ENCODE results near the gene FARS2. TPM values are rescaled to one million over a fixed set of nuclear protein-coding genes. Genes with fewer than 3 reads are reported as not detected.

FARS2 gene
- total and polyA plus RNA-seq, 2 donors (not counting 3 experiments of a cell fraction or from before 2014, with no cell fraction given): 20.2 to 20.5 TPM

DNA sequence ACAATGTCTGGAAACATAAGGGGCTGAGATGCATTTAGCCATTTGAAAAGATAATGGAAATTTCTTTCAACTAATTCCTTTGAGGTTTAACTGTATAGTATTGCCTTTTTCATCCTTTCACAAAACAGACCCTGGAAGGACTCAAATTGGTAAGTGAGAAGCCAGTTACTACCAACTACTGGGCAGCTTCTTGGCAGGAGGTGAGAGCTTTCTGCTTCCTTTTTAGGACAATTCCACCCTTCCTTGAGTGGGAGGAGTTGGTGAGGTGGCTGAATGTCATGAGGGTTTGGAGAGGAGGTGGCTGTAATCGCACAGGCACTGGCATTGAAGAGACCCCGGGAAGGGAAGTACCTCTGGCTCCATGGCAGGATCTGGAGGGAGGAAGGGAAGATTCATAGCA lies 404.4 kb downstream of the FARS2 start:
- Histone ChIP-seq H3K4me3 (replicated peaks in 1 of 3; ENCODE audit: insufficient read depth in 1 of 3, low read depth in 1 of 3, low read length in 3 of 3) (no peak overlapping the region), H3K9me3 (replicated peaks; ENCODE audit: control insufficient read depth, insufficient read depth, low read length) (no peaks in the 10 kb centered on the region), H3K9ac (replicated peaks; ENCODE audit: extremely low read depth, insufficient read depth, low read length) (no peak overlapping the region), H3K4me2 (ENCODE audit: insufficient read depth, low read length) (no peak overlapping the region), H3K27ac (ENCODE audit: insufficient read depth, low read depth, low read length) (no peak overlapping the region), H2AFZ (ENCODE audit: low read depth, low read length) (no peak overlapping the region), H3K36me3 (ENCODE audit: control insufficient read depth in 2 of 2, extremely low read depth in 1 of 2, insufficient read depth in 2 of 2, low read length in 2 of 2) (no peaks in the 10 kb centered on the region), H3K27me3 (ENCODE audit: control insufficient read depth in 2 of 2, insufficient read depth in 2 of 2, low read length in 2 of 2) (no peaks in the 10 kb centered on the region), H3K9me1 (replicated peaks; ENCODE audit: control insufficient read depth, extremely low read depth, insufficient read depth, low read length) (no peaks in the 10 kb centered on the region), H3K79me2 (ENCODE audit: control insufficient read depth, insufficient read depth, low read length) (no peaks in the 10 kb centered on the region), H4K20me1 (replicated peaks; ENCODE audit: control insufficient read depth, extremely low read depth, insufficient read depth, low read length) (no peaks in the 10 kb centered on the region), H3K4me1 (ENCODE audit: control insufficient read depth, extremely low read depth, insufficient read depth, low read length) (no peaks in the 10 kb centered on the region)
- intact Hi-C loops (cut with micrococcal nuclease): no loop called here
- dilution Hi-C loops (cut with MboI; ENCODE audit: extremely low pct_ligation_motif_present, low sequenced_read_pairs): no loop called here
- POLR2A ChIA-PET: no interaction called here
- BruUV-seq (replicated peaks): no TSS peak
- CTCF ChIA-PET: interaction anchor here (3.1 kb wide), 1 partner anchor 194 kb away, joined by 14 read pairs; no protein-coding TSS in a partner anchor
- FAIRE-seq (no peak), DNase-seq (ENCODE audit: low read depth, low spot score) (no peak)
- TF ChIP-seq GATA2 (IDR thresholded peaks at IDR 0.05; ENCODE audit: insufficient read depth, insufficient read length, low read depth, low read length) (no peak), FOS (IDR thresholded peaks at IDR 0.05; ENCODE audit: borderline replicate concordance, insufficient read depth, low read length) (no peak), POLR2A (IDR thresholded peaks at IDR 0.05; ENCODE audit: low read depth, low read length) (no peak), POLR2AphosphoS5 (IDR thresholded peaks at IDR 0.05; ENCODE audit: insufficient read depth, low read depth, low read length) (no peak), JUN (IDR thresholded peaks at IDR 0.05; ENCODE audit: borderline replicate concordance, insufficient read depth, insufficient read length, low read depth) (no peak), MYC (IDR thresholded peaks at IDR 0.05; ENCODE audit: low read depth, low read length) (no peak), EZH2 (IDR thresholded peaks at IDR 0.05; ENCODE audit: borderline replicate concordance, low read depth, low read length, severe bottlenecking) (no peak)
- TF ChIP-seq, protein P1, sequence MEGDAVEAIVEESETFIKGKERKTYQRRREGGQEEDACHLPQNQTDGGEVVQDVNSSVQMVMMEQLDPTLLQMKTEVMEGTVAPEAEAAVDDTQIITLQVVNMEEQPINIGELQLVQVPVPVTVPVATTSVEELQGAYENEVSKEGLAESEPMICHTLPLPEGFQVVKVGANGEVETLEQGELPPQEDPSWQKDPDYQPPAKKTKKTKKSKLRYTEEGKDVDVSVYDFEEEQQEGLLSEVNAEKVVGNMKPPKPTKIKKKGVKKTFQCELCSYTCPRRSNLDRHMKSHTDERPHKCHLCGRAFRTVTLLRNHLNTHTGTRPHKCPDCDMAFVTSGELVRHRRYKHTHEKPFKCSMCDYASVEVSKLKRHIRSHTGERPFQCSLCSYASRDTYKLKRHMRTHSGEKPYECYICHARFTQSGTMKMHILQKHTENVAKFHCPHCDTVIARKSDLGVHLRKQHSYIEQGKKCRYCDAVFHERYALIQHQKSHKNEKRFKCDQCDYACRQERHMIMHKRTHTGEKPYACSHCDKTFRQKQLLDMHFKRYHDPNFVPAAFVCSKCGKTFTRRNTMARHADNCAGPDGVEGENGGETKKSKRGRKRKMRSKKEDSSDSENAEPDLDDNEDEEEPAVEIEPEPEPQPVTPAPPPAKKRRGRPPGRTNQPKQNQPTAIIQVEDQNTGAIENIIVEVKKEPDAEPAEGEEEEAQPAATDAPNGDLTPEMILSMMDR (IDR thresholded peaks at IDR 0.05; ENCODE audit: extremely low read depth in 1 of 2, insufficient read depth in 1 of 2, low read depth in 1 of 2, low read length in 2 of 2): no peak
- TF ChIP-seq, protein P2, sequence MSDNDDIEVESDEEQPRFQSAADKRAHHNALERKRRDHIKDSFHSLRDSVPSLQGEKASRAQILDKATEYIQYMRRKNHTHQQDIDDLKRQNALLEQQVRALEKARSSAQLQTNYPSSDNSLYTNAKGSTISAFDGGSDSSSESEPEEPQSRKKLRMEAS (IDR thresholded peaks at IDR 0.05; ENCODE audit: insufficient read depth, insufficient read length): no peak
